HepG2 (cell line): ENCODE data around the gene B3GNT7. TPM values are rescaled to one million over a fixed set of nuclear protein-coding genes. Genes with fewer than 3 reads are reported as not detected.

Experiments used
- AGO2 ChIP-seq: fragments of 200-400 bp; formaldehyde crosslinking; optimal IDR thresholded peaks from 2 replicates; pipeline ENCODE3; 2017; ENCODE audit warnings: mild to moderate bottlenecking, low read depth, low read length, moderate library complexity
- EP300 ChIP-seq, 3 experiments: sonication (generic) in 1 of 3; formaldehyde crosslinking in 1 of 3; IDR thresholded peaks; 2 replicates each; pipeline versions ENCODE4 v1.5.1 to v1.6.1; 2011 to 2020; ENCODE audit warnings: low read depth in 2 of 3, low read length in 2 of 3, borderline replicate concordance in 1 of 3, improper control_type of control experiment in 1 of 3, mild to moderate bottlenecking in 1 of 3, missing genetic modification reagents in 1 of 3, moderate library complexity in 1 of 3
- JDP2 ChIP-seq: sonication (generic); formaldehyde crosslinking; IDR thresholded peaks from 2 replicates; pipeline ENCODE4 v1.8.1; 2022; ENCODE audit warnings: missing genetic modification reagents, borderline replicate concordance
- MAFG ChIP-seq: sonication (generic); formaldehyde crosslinking; IDR thresholded peaks from 2 replicates; pipeline ENCODE4 v1.5.1; 2020; ENCODE audit warnings: mild to moderate bottlenecking, missing genetic modification reagents
- NKX3-1 ChIP-seq: sonication (generic); formaldehyde crosslinking; IDR thresholded peaks from 2 replicates; pipeline ENCODE4 v1.5.0; 2020; ENCODE audit warnings: missing genetic modification reagents
- PHF21A ChIP-seq: sonication (generic); formaldehyde crosslinking; IDR thresholded peaks from 2 replicates; pipeline ENCODE4 v1.5.0; 2020; ENCODE audit warnings: mild to moderate bottlenecking, missing genetic modification reagents
- SNAPC2 ChIP-seq: sonication (generic); formaldehyde crosslinking; IDR thresholded peaks from 2 replicates; pipeline ENCODE4 v1.8.1; 2022; ENCODE audit warnings: mild to moderate bottlenecking, missing genetic modification reagents
- ZFP62 ChIP-seq: sonication (generic); formaldehyde crosslinking; IDR thresholded peaks from 2 replicates; pipeline ENCODE4 v1.4.0; 2020; ENCODE audit warnings: missing genetic modification reagents
- ZMYM2 ChIP-seq: sonication (generic); formaldehyde crosslinking; IDR thresholded peaks from 2 replicates; pipeline ENCODE4 v1.8.0; 2022; ENCODE audit warnings: mild to moderate bottlenecking, missing genetic modification reagents
- ZNF20 ChIP-seq: sonication (generic); formaldehyde crosslinking; IDR thresholded peaks from 2 replicates; pipeline ENCODE4 v1.4.0; 2020; ENCODE audit warnings: mild to moderate bottlenecking, moderate library complexity, missing genetic modification reagents
- ZNF256 ChIP-seq: sonication (generic); formaldehyde crosslinking; conservative IDR thresholded peaks from 2 replicates; pipeline ENCODE4 v1.4.0; 2020; ENCODE audit warnings: missing genetic modification reagents
- ZNF274 ChIP-seq: sonication (generic); formaldehyde crosslinking; IDR thresholded peaks from 2 replicates; pipeline ENCODE4 v1.5.1; 2020; ENCODE audit warnings: mild to moderate bottlenecking, missing genetic modification reagents
- ZNF33A ChIP-seq: sonication (generic); formaldehyde crosslinking; IDR thresholded peaks from 2 replicates; pipeline ENCODE4 v1.5.1; 2020; ENCODE audit warnings: missing genetic modification reagents, mild to moderate bottlenecking, moderate library complexity, borderline replicate concordance
- ZNF577 ChIP-seq: sonication (generic); formaldehyde crosslinking; IDR thresholded peaks from 2 replicates; pipeline ENCODE4 v1.4.0; 2020; ENCODE audit warnings: mild to moderate bottlenecking, low read depth, missing genetic modification reagents, borderline replicate concordance
- ZNF614 ChIP-seq: IDR thresholded peaks from 2 replicates; pipeline ENCODE4 v1.6.1; 2018; ENCODE audit warnings: missing biosample characterization, missing genetic modification reagents, inconsistent platforms, borderline replicate concordance
- ZZZ3 ChIP-seq: sonication (generic); formaldehyde crosslinking; IDR thresholded peaks from 2 replicates; pipeline ENCODE4 v1.4.0; 2020; ENCODE audit warnings: missing genetic modification reagents, mild to moderate bottlenecking, borderline replicate concordance
- polyA plus RNA-seq, 8 experiments: library from polyadenylated mRNA; depleted of rRNA in 3 of 8; stranded (reverse) in 7 of 8; unstranded in 1 of 8; fragments of >200 nt; fragmentation: Illumina TruSeq in 4 of 8; extraction: Trizol in 4 of 8; gene quantifications; 2 replicates each; pipeline versions ENCODE4 v1.2.1 to v1.2.3, GENCODE V29; 2011 to 2016; ENCODE audit warnings: low read depth in 4 of 8, missing spikeins in 1 of 8, mixed read lengths in 1 of 8; ENCODE audit not compliant: insufficient read depth in 1 of 8
- total RNA-seq, 5 experiments: library from RNA; depleted of rRNA; stranded (reverse); fragments of >200 nt; fragmentation: Illumina TruSeq; extraction: Trizol; gene quantifications; 2 replicates each; pipeline ENCODE4 v1.2.3, GENCODE V29; 2016; ENCODE audit warnings: low read depth in 1 of 5
- TF ChIP-seq, protein P1 (sequence below): sonication (generic); formaldehyde crosslinking; IDR thresholded peaks from 2 replicates; pipeline ENCODE4 v1.4.0; 2020; ENCODE audit warnings: missing genetic modification reagents, mild to moderate bottlenecking, borderline replicate concordance
- TF ChIP-seq, protein P2 (sequence below): sonication (generic); formaldehyde crosslinking; IDR thresholded peaks from 2 replicates; pipeline ENCODE4 v1.4.0; 2020; ENCODE audit warnings: missing genetic modification reagents, borderline replicate concordance
- TF ChIP-seq, protein P3 (sequence below): sonication (generic); formaldehyde crosslinking; IDR thresholded peaks from 2 replicates; pipeline ENCODE4 v1.5.0; 2020; ENCODE audit warnings: mild to moderate bottlenecking, missing genetic modification reagents, borderline replicate concordance
- TF ChIP-seq, protein P4 (sequence below): sonication (generic); formaldehyde crosslinking; IDR thresholded peaks from 2 replicates; pipeline ENCODE4 v1.4.0; 2020; ENCODE audit warnings: mild to moderate bottlenecking, low read depth, missing genetic modification reagents
- TF ChIP-seq, protein P5 (sequence below): sonication (generic); formaldehyde crosslinking; IDR thresholded peaks from 2 replicates; pipeline ENCODE4 v1.8.0; 2022; ENCODE audit warnings: mild to moderate bottlenecking, missing genetic modification reagents, borderline replicate concordance

Gene B3GNT7
- total and polyA plus RNA-seq, 2 of the 13 experiments (the other 11 are each of a cell fraction or from before 2014, with no cell fraction given) = 0.04 to 0.24 TPM

DNA sequence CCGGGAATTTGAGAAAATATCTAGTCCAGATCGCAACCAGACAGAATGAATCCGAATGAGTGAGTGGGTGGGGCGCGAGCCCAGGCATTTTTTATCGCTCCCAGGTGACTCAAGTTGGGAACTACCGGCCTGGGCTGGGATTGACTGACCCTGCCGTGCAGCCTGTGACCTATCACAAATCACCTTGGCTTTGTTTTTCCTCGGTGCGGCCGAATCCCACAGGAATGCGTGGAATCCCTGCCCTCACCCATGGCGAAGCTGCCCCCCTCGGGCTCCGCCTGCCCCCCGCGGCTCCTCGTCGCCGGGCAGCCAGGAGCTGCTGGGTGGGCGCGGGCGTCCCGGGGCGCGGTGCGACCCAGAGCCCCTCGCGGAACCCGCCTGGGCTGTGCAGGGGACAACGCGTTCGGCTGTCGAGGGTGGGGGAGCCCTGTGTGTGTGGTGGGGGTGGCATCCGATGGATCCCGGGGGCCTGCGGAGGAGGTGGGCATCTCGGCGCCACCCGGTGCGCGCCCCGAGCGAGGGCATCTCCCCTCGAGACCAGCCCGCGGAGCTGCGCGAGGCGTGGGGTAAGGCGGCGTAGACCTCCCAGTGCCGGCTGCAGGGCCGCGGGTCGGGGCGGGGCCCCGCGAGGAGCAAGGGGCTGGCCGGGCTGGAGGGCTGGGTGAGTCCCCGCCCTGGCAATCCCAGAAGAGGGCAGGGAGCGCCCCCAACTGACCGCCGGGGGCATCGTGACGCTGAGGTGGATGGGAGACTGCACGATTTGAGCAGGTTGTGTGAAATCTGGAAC, 16.5 kb downstream of the B3GNT7 start (continued):
- no peak for TF ChIP-seq JDP2 (CRISPR knock-in tag)
- TF ChIP-seq AGO2 = peak; percentile 22
- no peak for TF ChIP-seq ZMYM2 (CRISPR knock-in tag)
- no peak for TF ChIP-seq NKX3-1 (CRISPR knock-in tag)
- TF ChIP-seq ZNF577 (CRISPR knock-in tag) = no peak
- TF ChIP-seq, protein P1, sequence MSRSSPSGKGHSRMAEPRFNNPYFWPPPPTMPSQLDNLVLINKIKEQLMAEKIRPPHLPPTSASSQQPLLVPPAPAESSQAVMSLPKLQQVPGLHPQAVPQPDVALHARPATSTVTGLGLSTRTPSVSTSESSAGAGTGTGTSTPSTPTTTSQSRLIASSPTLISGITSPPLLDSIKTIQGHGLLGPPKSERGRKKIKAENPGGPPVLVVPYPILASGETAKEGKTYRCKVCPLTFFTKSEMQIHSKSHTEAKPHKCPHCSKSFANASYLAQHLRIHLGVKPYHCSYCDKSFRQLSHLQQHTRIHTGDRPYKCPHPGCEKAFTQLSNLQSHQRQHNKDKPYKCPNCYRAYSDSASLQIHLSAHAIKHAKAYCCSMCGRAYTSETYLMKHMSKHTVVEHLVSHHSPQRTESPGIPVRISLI (CRISPR knock-in tag) = no peak
- TF ChIP-seq ZZZ3 (CRISPR knock-in tag) = no peak
- TF ChIP-seq, protein P2, sequence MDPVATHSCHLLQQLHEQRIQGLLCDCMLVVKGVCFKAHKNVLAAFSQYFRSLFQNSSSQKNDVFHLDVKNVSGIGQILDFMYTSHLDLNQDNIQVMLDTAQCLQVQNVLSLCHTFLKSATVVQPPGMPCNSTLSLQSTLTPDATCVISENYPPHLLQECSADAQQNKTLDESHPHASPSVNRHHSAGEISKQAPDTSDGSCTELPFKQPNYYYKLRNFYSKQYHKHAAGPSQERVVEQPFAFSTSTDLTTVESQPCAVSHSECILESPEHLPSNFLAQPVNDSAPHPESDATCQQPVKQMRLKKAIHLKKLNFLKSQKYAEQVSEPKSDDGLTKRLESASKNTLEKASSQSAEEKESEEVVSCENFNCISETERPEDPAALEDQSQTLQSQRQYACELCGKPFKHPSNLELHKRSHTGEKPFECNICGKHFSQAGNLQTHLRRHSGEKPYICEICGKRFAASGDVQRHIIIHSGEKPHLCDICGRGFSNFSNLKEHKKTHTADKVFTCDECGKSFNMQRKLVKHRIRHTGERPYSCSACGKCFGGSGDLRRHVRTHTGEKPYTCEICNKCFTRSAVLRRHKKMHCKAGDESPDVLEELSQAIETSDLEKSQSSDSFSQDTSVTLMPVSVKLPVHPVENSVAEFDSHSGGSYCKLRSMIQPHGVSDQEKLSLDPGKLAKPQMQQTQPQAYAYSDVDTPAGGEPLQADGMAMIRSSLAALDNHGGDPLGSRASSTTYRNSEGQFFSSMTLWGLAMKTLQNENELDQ = no peak
- TF ChIP-seq ZNF20 = no peak
- no peak for TF ChIP-seq MAFG
- TF ChIP-seq ZFP62 (CRISPR knock-in tag) = no peak
- TF ChIP-seq ZNF33A = no peak
- no peak for TF ChIP-seq SNAPC2 (CRISPR knock-in tag)
- no peak; the same call in 1 of the 2 replicates for TF ChIP-seq ZNF256 (CRISPR knock-in tag)
- TF ChIP-seq ZNF274 (CRISPR knock-in tag) = peak; percentile 75; the same call in 1 of the 2 replicates
- TF ChIP-seq ZNF614 (CRISPR knock-in tag) = no peak
- TF ChIP-seq, protein P3, sequence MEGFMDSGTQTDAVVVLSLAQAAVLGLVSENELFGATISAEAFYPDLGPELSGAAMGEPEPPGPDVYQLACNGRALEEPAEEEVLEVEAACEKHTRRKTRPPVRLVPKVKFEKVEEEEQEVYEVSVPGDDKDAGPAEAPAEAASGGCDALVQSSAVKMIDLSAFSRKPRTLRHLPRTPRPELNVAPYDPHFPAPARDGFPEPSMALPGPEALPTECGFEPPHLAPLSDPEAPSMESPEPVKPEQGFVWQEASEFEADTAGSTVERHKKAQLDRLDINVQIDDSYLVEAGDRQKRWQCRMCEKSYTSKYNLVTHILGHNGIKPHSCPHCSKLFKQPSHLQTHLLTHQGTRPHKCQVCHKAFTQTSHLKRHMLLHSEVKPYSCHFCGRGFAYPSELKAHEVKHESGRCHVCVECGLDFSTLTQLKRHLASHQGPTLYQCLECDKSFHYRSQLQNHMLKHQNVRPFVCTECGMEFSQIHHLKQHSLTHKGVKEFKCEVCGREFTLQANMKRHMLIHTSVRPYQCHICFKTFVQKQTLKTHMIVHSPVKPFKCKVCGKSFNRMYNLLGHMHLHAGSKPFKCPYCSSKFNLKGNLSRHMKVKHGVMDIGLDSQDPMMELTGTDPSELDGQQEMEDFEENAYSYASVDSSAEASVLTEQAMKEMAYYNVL (CRISPR knock-in tag) = peak; percentile 29; the same call in 1 of the 2 replicates
- TF ChIP-seq PHF21A (CRISPR knock-in tag) = peak; percentile 80
- no peak for TF ChIP-seq EP300 (IDR thresholded peaks at IDR 0.05; ENCODE audit: low read depth in 2 of 2, low read length in 2 of 2)
- no peak for TF ChIP-seq EP300 (CRISPR knock-in tag; IDR thresholded peaks at IDR 0.05; ENCODE audit: borderline replicate concordance)
- TF ChIP-seq, protein P4, sequence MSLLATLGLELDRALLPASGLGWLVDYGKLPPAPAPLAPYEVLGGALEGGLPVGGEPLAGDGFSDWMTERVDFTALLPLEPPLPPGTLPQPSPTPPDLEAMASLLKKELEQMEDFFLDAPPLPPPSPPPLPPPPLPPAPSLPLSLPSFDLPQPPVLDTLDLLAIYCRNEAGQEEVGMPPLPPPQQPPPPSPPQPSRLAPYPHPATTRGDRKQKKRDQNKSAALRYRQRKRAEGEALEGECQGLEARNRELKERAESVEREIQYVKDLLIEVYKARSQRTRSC (CRISPR knock-in tag) = no peak
- TF ChIP-seq, protein P5, sequence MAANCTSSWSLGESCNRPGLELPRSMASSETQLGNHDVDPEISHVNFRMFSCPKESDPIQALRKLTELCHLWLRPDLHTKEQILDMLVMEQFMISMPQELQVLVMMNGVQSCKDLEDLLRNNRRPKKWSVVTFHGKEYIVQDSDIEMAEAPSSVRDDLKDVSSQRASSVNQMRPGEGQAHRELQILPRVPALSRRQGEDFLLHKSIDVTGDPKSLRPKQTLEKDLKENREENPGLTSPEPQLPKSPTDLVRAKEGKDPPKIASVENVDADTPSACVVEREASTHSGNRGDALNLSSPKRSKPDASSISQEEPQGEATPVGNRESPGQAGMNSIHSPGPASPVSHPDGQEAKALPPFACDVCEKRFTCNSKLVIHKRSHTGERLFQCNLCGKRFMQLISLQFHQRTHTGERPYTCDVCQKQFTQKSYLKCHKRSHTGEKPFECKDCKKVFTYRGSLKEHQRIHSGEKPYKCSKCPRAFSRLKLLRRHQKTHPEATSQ (CRISPR knock-in tag) = 0 out of 2 replicates have a peak, but pooled peaks have one; percentile 18
